ENCODE measurements around the gene PLEKHO1.
A peak's percentile ranks its signal among the peaks of the same experiment; 100 is the strongest.

PLEKHO1 gene

GRCh38 chr1:150150133-150151021, 661 bp downstream of the PLEKHO1 start:
- no peak for DNase-seq

DNA sequence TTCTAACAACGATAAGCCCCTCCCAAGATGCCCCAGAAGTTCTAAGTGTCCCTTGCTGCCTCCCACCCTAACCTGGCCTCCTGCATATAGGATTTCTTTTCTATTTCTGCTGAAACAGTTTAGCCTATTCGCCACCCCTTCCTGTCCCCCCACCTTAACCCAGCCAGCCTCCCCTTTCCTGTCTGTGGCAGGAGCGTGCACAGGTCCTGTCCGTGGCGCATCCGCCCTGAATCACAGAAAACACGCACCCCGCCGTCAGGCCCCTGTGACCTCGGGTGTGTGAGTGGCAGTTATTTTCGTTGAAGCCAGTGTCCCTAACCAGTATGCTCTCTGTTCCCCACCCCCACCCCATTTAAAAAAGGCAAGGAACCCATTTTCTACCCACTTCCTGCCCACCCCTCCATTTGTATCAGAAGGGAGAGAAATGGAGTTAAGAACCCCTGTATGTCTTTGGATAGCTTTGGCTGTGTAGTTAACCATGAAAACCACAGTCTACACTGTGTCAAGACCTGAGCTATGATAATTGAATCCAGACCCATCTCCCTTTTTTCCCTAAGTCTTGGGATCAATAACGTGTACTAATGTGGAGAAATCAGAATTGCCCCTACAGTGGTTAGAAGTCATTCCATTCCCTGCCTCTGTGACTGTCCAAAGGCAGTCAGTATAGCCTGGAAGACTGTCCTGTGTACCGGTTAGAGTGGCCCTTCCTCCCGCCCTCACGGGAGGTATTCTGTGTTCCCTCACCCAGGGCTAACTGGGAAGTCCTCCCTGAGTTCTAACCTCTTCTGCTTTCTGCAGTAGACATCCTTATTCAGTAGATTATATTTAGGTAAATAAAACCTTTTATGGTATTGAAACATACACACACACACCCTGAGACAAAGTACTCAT, 1.8 kb downstream of the PLEKHO1 start:
- DNase-seq, result no peak

DNA sequence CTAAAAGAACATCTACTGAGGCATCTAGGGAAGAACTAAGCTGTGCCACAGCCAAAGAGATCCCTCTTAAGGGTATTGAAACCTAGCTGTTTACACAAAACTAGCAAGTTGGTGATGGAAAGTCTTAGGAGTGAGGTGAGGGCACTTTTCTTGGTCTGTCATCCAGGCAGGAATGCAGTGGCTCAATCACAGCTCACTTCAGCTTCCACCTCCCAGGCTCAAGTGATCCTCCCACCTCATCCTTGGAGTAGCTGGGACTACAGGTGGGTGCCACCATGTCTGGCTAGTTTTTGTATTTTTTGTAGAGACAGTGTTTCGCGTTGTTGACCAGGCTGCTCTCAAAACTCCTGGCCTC, 2.4 kb downstream of the PLEKHO1 start:
- no peak for DNase-seq

DNA sequence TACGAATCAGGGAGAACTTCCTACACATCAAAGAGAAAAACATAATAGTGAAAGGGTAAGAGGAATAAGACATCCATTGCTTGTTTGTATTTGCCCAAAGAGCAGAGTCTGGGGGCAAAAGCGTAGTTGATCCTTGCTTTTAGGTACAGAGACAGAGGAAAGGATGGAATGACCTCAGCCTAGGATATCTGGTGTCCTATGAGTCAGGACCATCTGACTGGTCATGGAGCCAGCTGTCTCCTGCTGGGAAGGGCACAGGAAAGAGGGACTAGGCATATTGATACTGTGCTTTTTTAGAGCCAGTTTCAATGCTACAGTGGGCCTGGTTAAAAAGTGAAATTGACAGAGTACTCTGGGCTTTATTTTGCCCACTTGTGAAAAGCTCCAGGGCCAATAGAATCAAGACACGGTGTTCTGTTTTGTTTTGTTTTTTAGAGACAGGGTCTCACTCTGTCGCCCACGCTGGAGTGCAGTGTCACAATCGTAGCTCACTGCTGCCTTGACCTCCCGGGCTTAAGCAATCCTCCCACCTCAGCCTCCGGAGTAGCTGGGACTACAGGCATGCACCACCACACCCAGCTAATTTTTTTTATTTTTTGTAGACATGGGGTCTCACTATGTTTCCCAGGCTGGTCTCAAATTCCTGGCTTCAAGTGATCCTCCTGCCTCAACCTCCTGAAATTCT, 3.2 kb downstream of the PLEKHO1 start:
- DNase-seq, result no peak

GRCh38 chr1:150154143-150154542, 4.4 kb downstream of the PLEKHO1 start:
- DNase-seq, result no peak

DNA sequence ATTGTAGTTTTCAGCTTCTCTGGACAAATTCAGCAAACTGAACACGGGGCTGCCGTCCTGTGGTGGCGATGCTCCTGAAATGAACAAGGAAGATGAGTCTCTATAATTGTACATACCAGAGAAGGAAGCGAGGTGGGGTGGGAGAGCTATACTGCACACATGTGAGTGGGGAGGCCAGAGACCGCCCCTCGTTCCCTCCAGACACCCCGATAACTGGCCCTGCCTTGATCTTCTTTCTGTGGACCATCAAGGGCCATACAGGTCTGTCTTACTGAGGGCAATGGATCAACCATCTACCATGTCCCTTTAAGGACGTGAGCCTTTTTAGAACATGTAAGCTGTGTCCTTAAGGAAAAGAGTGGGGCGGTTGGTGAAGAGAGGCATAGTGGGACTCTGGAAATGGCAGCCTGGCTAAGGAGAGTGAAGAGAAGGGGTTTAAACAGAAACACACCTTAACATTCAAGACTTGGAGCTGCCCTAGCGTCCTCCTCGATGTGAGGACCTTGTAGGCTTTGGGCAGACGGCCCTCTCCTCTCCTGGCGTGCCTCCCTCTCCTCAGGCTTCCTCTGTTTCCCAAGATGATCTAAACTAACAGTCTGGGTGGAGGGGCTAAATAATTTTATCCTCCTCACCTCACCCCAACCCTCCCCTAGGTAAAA, 5.8 kb downstream of the PLEKHO1 start:
- no peak for DNase-seq

- DNase-seq, result no peak
Observed at GRCh38 chr1:150156868-150157603, 7.3 kb downstream of the PLEKHO1 start.

DNA sequence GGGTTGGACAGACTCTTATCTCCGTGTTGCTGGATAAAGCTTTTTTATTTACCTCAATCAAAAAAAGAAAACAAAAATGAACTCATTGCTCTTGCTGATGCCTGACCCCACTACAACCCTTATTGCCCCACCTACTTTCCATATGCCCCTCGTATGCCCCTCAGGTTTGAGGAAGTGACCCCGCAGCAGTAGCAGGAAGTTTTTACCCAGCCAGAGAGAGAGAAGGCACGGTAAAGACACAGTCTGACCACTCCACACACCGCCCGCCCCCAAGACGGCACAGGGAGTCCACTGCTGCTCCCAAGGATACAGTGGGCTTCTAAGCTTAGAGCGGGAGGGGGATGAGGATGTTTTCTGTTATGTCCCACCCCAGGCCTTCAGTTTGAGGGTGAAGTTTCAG, 9.8 kb downstream of the PLEKHO1 start:
- no peak for DNase-seq

DNA sequence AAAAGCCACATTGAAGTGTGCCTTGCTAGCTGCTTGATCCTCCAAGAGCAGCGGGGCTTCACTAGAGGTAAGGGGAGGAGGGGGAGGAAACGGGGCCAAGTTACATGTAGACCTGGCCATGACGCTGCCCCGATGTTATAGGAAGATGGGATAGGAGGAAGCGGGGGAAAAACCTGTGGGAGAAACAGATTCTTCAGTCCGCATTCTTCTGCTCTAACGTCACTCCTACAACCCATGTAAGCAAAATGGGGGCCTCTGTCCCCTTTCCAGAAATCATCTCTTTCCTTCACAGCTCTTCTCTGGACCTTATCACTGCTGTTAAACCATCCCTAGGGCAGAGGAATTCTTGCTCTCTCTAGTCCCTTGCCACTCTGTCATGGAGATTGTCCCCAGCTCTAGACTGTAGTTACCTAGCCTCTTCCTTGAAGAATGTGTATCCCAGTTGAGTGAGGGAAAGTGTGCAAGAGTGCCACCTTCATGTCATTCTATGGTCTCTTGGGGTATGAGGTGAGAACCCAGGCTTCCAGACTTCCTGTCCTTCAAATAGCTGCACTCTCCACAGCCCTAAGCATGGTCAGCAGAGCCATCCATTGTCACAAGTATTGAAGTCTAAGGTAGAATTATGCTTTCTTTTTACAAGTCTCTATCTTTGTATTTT, 11.4 kb downstream of the PLEKHO1 start:
- DNase-seq, result no peak

GRCh38 chr1:150161747-150162581, 12.2 kb downstream of the PLEKHO1 start:
- no peak for DNase-seq

GRCh38 chr1:150162582-150162861, 12.8 kb downstream of the PLEKHO1 start:
- DNase-seq, result no peak

- peak; percentile 85 for DNase-seq
Observed at GRCh38 chr1:150162862-150163706, 13.4 kb downstream of the PLEKHO1 start.

DNA sequence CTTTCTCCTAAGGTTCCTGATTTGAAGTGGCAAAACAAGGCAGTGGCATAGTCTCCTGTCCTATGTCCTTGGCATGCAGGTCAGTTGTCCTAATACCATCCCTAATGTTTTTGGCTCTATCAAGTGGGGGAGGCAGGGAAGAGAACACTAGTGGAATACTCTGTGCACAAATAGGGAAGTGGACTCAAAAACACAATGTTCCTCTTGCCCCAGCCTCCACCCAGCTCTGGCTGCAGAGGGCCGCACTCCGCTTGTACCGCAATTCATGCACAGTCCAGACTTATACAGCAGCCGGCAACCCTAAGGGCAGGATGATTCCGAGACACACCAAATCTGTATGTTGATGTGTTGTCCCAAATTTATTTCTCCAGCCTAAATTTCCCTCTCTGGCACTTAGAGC, 14.5 kb downstream of the PLEKHO1 start:
- DNase-seq, result no peak

DNA sequence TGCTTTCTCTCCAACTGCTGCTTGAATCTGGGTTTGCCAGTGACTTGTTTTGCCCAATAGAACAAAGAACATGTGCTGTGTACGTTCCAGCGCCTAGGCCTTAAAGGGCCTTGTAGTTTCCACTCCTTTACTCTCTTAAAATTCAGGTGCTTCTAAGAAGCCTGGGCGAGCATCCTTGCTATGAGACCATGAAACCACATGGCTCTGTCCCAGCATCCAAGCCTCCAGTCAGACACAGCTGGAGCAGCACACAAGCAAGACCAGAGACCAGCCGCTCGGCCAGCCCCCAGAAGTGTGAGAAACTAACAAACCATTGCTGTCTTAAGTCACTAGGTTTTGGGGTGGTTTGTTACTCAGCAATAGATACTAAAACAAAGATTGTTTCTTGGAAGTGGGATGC, 15.1 kb downstream of the PLEKHO1 start:
- DNase-seq, result no peak

DNA sequence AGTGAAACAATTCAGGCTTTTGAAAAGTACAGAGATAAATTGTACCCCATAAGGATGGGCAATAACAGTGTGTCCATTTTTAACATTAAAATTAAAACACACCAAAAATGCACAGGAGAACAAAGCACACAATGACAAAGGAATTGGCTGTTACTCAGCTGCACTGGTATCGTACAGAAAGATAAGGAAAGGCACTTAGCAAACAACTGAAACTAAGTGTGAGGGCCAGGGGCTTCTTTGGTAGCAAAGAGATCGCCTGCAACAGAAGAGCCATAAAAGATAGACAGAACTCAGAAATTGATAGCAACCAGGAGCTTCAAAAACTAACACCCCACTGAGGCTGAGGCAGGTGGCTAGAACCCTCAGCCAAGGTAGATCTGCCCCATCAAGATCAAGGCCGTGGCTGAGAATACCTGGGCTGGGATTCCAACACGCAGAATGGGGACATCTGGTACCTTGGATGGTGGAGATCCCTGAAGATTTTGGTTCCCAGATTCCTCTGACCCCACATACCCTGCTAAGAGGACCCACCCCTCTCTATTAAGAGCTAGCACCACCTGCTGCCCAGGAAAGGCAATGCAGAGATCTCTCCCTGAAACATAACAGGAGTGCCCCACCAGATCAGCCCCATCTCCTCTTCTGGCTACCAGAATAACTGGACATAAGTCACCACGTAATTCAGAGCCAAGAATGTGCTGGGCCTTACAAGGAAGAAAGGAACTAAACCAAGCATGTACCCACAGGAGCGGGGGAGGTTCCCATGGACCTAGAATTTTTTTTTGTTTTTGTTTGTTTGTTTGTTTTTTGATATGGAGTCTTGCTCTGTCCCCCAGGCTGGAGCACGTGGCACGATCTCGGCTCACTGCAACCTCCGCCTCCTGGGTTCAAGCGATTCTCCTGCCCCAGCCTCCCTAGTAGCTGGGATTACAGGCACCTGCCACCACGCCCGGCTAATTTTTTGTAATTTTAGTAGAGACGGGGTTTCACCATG, 16.2 kb downstream of the PLEKHO1 start:
- DNase-seq, result no peak

- DNase-seq, result no peak
Observed at GRCh38 chr1:150168960-150169601, 19.4 kb downstream of the PLEKHO1 start.

DNA sequence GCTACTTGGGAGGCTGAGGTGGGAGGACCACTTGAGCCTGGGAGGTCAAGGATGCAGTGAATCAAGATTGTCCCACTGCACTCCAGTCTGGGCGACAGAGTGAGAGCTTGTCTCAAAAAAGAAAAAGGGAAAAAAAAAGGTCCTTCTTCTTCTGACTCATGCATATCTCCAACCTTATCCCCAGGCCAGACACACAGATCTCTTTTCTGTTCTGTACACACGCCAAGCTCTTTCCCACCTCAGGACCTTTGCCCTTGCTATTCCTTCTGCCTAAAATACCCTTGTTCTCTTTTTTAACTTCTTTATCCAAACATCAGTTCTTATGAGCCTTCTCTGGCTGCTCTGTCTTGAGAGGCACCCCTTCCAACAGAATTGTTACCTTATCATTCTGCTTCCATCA, 22.1 kb downstream of the PLEKHO1 start:
- no peak for DNase-seq

DNA sequence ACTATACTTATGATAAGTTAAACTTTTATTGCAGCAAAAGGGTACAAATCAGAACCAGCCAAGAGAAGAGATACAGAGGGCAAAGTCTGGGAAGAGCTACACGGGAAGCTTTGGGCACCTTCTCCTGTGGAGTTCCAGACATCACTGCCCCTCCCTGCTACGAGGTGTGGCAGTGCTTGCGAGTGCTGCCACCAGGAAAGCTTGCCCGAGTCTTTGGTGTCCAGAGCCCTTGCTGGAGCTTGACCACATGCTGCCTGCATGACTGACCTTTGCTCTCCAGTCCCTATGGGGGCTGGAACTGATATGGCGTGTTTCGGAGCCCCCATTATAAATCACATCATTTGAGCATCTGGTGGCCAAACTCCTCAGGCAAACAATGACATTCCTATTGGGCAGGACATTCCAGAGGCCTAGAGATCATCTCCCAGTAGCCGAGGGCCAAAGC, 23.4 kb downstream of the PLEKHO1 start:
- no peak for DNase-seq
